Stromal cell of bone marrow (primary cell): ENCODE results near the gene NAP1L1.

ENCODE experiments used
- DNase-seq: peaks from one replicate; pipeline ENCODE4 v3.0.0-alpha.2; 2012; ENCODE audit warnings: low read depth

Gene NAP1L1

DNA sequence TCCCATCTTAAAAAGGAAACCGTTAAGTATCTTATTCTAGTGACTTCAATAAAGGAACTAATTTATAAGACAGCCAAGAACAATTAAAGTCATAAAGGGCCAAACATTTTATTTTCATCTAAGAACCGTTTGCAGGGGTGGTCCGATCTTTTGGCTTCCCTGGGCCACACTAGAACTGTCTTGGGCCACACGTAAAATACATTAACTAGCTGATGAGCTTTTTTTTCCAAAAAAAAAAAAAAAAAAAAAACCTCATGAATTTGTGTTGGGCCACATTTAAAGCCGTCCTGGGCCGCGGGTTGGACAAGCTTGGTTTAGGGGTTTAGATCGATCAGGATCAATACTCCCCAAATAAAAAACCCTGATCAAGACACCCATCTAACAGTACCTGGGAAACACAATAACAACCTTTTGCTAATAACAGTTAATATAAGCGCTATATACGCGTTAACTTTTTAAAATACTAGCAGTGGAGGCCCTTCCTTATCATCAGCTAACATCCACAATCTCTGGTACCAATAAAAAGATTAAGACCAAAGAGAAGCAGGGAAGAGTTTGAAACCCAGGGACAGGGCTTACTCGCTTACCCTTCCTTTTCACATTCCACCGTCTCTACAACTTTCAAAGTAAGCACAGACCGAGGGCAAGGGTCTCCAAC is 1.1 kb downstream of the NAP1L1 start:
- DNase-seq: no peak

DNA sequence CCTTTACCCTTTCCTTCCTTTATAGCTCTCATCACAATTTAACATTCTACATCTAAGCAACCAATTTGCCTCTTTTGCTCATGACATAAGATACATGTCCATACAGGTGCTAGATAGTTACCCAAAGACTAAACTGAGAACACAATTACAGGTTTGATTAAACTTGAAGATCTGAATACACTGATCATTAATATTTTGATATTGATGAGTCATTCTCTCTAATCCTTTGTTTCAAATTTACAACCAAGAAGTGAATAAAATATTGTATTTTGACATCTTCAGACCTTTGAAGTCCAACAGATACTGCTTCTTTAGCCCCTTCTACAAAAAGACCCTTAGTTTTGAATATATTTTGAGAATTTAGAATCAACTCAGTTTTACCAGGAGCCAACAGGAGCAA is 2.6 kb downstream of the NAP1L1 start:
- DNase-seq: no peak

DNA sequence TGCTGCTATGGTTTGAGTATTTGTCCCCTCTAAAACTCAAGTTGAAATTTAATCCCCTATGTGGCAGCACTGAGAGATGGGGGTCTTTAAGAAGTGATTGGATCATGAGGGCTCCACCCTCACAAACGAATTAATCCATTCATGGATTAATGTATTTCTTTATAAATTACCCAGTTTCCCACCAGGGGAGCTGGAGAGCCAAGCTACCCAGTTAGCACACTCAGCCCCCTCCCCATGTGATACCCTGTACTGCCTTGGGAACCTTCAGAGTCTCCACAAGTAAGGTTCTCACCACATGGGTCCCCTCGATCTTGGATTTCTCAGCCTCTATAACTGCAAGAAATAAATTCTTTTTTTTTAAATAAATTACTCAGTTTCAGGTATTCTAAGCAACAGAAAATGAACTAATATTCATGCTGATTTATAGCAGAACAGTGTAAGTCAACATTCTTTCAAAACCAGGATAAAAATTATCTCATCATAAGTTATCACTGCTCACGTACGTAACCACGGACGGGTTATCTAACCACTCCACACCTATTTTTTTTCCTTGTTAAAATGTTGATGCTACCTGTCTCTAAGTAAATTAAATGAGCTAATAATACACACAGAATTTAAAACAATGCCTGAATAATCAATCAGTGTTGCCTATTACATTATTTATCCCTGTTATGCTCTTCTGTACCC is 3.6 kb downstream of the NAP1L1 start:
- DNase-seq: no peak

DNA sequence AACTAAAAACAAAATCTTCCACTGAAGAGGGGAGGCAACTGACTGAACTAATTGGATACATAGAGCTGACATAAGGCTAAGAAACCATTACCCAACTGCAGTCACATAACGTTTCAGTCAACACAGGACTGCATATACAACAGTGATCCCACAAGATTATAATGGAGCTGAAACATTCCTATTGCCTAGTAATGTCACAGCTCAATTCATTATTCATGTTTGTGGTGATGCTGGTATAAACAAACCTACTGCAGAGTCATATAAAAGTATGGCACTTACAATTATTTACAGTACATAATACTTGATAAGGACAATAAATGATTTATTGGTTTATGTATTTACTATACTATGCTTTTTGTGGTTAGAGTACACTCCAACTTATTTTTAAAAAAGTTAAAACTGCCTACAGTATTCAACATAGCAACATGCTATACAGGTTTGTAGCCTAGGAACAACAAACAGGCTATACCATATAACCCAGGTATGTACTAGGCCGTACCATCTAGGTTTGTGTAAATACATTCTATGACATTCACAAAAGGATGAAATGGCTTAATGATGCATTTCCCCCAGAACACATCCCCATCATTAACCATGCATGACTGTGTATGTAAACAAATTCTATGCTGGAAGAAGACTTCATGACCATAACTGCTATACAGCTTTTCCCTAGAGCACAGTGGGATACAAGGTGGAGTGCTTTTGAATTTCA is 4.3 kb downstream of the NAP1L1 start:
- no peak for DNase-seq

DNA sequence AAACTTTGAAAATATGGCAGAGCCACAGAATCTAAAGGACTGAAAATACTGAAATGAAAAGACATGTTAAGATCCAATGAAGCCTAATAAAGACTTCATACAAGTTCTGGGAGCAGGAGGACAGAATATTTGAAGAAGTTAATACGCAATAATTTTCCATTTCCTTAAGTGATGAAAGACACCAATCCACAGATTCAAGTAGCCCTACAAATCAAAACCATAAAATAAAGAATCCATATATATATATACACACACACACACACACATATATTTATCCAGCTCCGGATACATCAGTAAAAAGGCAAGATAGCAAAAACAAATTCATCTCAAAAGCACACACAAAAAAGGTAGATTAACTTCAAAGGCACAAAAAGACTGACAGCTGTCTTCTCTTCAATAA is 5.7 kb downstream of the NAP1L1 start:
- DNase-seq: no peak

DNA sequence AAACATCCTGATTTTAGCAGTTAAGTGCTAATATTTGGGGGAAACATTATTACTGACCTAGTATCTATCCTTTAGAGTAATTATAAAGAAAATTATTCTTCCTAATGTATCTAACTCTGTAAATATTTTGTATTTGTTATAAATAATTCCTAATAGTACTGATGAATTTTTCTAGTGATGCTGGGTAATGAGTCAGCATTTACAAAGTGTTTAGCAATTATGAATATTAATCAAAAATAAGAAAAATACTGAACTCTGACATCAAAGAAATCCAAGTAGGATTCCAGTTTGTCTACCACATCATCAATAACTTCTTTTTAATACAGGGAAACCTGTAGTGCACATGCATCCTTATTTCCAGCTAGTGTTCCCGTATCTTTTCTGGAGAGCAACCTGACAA is 9.0 kb downstream of the NAP1L1 start:
- no peak for DNase-seq

DNA sequence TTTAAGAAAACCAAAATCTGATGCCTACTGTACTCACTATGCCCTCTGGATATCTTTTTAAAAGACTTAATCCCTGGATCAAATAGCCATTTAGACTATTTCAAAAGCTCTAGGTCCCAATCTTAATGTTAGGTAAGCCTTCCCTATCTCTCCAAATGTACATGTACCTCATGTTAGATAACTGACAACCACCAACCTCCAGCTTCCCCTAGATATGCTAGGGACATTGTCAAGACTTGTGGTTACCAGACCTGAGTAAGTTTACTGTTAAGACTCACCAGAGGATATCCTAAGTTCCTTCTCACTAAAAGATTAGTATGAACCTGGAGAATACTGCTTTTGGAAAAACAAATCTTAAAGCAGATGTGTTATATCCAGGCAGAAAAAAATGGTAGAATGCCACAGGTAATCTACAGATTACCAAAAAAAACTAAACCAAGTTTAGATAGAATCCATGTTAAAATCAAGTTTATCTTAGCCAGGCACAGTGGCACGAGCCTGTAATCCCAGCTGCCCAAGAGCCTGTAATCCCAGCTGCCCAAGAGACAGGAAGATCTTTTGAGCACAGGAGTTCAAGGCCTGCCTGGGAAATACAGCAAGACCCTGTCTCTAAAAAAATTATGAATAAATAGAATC is 9.7 kb downstream of the NAP1L1 start:
- DNase-seq: no peak

DNA sequence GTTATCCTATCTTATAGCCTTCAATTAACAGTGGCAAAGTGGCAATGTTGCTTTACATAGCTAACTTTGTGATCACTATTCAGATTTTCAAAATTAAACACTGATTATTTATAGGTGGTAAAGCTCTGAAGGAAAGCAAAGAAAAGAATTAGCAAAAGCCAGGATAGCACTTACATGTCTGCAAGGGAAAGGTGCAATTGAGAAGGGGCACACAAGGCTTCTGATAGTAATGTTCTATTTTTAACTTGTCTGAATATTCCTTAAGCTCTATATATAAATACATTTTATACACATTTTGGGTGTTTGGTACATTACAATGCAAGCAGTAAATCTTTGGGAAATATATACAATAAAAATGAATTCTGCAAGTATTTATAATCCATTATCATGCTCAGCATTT is 10.9 kb downstream of the NAP1L1 start:
- no peak for DNase-seq

DNA sequence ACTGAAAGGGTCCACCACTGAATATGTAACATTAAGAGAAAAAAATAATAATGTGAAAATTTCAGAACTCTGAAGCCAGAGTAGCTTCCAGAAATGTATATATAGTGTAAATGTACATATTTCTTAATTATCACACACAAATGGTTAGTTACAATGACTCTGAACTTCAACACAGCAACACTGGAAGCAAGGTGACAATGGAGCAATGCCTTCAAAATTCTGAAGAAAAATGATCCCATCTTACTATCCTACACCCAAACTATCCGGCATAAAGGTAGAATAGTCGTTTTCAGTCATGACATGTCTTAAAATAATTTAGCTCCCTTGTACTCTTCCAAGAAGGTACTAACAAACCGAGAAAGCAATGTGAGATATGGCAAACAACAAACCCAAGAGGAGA is 11.9 kb downstream of the NAP1L1 start:
- DNase-seq: no peak

DNA sequence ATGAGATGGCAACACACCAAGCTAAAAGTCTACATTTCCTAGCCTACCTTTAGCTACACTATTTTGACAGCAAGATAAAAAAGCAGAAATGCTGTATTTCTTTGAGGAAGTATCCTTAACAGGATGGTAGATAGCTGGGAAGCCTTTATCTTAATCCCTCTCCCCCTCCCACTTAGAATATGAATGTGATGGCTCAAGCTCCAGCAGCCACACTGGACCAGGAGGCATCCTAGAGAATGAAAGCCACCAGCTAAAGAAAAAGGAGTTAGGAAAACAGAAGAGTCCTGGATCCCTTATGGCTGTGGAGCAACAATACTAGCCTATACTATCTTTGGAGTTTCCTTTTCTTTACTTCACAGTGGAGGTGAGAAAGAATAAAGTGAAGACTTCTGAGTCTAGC is 15.1 kb downstream of the NAP1L1 start:
- no peak for DNase-seq

DNA sequence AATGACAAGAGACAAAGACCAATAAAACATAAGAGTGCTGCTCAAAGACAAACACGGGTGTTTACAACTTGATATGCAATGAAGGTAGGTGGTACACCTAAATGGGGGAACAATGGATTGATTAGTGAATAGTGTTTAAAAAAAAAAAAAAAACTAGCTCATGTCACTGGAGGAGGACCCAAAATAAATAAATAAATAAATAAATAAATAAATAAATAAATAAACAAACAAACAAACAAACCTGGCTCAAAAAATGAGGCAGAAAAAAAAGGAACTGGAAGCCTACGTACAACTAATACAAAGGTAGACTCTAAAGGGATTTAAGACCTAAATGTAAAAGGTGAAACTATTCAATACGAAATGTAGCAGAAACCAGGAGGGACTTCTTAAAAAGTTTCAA is 18.6 kb downstream of the NAP1L1 start:
- no peak for DNase-seq

DNA sequence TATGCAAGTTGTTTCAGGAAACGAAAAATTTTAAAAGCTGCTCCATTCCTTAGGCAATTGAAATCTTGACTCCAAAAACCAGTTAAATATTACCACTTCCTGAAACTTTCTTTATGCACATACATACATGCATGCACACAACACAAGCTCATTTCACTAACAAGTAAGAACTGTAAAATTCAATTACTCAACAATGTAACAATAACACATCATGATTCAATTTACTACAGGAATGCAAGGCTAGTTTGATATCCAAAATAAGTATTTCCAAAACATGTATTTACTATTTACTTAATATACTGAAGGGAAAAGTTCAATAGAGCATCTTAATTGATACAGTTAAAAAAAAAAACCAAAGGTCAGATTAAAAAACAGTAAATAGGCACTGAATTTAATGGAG is 19.6 kb downstream of the NAP1L1 start:
- no peak for DNase-seq

DNA sequence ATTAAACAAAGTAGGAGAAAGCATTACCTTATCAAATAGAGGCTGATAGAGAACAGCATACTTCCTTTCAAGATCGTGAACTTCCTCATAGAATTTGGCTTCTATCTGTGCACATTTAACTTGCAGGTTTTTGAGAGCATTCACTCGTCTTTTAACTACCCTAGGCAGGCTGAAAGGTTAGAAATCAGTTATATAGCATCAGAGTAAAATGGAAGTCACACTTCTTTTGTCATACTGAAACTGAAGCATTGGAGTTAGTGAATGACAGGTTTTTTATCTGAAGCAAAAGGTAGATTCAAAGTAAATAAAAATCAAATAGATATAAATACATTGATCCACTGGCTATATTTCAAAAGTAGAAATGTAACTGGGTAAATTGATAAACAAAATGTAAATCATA is 24.4 kb downstream of the NAP1L1 start:
- no peak for DNase-seq

DNA sequence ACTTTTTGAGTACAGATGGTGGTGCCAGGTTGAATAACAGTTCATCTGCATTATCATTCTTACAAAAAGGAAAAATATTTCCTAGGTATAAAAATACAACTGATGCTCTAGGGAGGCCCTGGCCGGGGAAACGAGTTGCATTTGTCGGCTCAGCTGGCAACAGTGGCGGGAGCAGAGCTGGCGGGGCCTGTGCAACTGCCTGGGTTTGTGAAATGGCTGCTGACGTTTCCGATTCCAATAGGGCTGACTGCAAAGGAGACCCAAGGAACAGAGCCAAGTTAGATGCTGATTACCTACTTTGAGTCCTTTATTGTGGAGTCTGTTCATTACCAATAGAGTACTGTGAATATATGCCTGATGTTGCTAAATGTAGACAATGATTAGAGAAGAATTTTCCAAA is 27.2 kb downstream of the NAP1L1 start:
- DNase-seq: no peak

DNA sequence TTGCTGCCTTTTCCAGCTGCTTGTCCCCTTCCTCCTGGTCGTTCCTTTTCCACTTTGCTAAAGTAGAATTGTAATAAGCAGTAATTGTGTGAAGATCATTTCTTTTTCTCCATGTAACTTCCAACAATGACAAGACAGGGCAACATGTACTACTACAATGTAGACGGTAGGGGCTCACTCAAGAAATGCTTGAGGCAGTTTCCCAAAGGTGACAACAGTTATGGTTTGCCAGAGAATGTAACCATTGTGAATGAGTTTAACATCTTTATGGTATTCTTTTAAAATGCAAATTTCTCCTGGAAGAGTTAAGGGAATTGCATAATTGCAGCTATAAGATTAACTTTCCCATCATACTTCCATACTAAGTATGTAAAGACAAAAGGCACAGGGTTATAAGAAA is 29.1 kb downstream of the NAP1L1 start:
- no peak for DNase-seq

DNA sequence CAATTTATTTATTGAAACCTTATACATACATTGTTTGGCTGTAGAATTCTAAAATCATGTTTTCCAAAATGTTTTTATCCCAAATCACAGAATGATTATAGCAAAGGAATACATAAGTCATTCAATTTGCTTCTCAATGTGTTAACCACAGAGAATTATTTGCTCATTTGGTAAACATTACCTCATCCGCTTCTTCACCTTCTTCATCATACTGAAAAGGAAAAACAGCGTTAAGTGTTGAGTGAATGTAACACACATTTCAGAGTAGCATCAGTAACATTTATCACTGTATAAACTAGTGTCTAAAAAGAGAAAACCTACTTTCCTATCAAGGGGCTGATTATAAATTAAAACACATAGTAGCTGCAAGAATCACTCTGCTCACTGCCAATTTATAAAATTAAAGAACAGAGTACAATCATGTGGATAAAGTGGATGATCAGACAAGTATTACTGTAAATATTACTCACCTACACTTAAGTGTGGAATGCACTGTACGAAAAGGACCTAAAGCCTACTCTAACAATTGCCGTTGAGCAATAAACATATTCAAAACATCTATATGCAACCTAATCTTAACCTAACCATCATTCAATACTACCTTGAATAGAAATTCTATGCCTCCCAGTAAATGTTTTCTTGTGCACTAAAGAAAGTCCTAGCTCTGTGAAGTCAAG is 34.8 kb downstream of the NAP1L1 start:
- no peak for DNase-seq

DNA sequence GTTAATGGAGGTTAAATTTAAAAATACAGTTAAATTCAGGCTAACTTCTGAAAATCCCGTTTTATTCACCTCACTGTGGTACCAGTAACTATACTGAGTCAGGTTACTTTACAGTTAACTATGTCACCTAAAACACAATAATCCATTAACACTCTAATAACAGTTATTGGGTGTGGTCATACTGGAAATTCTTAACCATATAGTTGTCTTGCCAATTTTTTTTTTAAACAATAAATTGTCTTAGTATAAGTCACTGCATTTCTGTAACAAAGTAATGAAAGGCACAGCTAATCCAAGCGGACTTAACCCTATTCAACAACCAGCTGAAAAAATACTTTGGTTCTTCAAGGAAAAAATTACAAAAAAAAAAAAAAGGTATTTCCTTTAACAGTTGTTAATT is 36.7 kb downstream of the NAP1L1 start:
- no peak for DNase-seq

DNA sequence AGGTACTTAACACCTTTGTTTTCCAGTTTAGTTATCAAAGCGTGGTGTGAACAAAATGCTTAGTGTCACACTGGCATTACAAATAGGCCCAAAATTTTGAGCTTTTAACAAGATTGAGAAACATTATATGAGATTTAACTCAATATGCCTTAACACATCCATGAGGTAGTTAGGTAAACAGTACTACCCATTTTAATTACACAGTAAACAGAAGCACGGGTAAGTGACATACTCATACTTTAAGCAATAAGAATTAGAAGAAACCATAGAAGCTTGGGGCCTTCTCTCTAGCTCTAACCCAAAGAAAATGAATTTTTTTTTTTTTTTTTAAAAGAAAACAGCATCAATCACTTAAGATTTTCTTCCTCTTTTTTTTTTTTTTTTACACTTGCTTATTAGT is 37.4 kb downstream of the NAP1L1 start:
- no peak for DNase-seq

DNA sequence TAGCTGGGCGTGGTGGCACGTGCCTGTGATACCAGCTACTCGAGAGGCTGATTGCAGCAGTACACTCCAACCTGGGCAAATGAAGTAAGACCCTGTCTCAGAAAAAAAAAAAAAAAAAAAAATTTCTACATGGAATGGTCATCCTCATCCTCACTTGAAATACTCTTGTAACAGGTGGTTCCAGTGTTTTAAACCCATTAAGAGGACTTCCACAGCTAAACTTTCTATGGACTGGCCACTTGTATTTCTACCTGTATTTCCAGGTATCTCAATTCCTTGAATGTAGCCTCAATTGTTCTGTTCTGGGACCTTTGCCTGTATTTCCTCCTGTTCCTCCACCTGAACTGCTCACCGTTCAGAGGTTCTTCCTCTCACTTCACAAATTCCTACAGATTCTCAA is 41.1 kb downstream of the NAP1L1 start:
- DNase-seq: no peak

DNA sequence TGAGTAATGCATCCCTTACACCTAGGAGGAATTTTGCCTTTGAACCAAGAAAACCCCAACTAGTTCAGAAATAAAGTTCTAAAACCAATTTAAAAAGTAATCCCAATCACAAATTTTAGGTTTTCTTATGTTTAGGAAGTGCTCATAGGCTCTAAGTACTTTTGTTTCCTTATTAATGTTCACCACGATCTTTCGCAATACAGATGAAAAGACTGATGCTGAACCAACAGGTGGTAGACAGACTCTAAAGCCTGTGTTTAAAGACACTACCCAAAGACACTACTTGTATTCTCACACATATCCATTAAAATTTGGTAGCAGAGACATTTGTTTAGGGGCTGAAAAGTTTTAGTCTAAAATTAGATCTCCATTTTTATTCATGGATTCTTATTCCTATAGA is 42.3 kb downstream of the NAP1L1 start:
- no peak for DNase-seq

DNA sequence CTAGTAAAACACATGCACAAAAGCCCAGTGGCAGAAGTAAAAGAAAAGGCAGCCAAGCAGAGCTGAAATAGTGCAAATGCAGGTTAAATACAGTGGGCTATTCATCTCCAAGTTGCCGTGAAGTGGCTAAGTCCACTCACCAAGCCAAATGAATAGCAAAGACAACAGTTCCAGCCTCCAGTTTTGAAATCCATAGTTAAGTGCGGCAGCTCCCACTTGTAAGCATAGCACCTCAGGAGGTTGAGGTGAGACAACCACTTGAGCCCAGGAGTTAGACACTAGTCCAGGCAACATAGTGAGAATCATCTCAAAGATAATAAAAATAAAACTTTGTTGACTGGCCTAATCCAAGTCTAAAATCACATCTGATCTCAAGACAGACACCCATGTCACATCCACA is 43.1 kb downstream of the NAP1L1 start:
- no peak for DNase-seq

DNA sequence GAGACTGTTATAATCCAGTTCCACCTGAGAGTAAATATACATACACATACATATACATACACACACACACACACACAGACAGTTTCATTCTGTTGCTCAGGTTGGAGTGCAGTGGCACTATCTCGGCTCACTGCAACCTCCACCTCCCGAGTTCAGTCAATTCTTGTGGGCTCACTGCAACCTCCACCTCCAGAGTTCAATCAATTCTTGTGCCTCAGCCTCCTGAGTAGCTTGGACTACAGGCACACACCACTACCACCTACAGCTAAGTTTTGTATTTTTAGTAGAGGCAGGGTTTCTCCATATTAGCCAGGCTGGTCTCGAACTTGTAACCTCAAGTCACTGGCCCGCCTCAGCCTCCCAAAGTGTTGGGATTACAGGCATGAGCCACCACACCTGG is 44.0 kb downstream of the NAP1L1 start:
- DNase-seq: no peak

DNA sequence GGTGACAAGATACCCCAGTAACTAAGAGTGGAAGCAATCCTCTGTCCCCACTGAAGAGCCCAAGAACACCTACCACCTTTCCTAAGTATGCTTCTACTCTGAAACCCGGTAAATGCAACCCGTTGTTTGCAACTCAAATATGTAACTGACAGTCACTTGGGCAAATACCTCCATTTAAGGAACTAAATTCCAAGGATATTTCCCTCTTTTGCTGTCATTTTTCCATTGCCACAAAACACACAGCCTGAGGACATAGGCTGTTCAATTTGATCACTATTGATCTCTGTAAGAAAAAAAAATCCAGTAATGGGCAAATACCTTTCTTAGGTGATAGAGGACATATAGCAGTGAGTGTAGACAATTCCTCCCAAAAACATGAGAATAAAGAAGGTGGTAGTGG is 46.3 kb downstream of the NAP1L1 start:
- no peak for DNase-seq
